ENCODE results near the gene SFTPA1.
"Not testable (repeated sequence)": the region's sequence is repeated elsewhere in the genome, so short reads cannot be mapped to it uniquely, and the experiment has no call there.

SFTPA1 gene

GRCh38 chr10:79608505-79609375, 2.0 kb upstream of the SFTPA1 start:
- DNase-seq (ENCODE audit: low read depth in 2 of 3, low spot score in 1 of 3): peak; percentile 10 to 44 (median 21)

- not testable (repeated sequence) for DNase-seq (ENCODE audit: low read depth in 2 of 3, low spot score in 1 of 3)
These were observed 646 bp downstream of the SFTPA1 start for GRCh38 chr10:79611193-79611976.

- no peak for DNase-seq (ENCODE audit: low read depth in 2 of 3, low spot score in 1 of 3)
These were observed 4.8 kb downstream of the SFTPA1 start for GRCh38 chr10:79615577-79615976.

GRCh38 chr10:79616164-79616563, 5.4 kb downstream of the SFTPA1 start:
- no peak for DNase-seq (ENCODE audit: low read depth in 2 of 3, low spot score in 1 of 3)

GRCh38 chr10:79623663-79624062, 12.9 kb downstream of the SFTPA1 start:
- not testable (repeated sequence) for DNase-seq (ENCODE audit: low read depth in 2 of 3, low spot score in 1 of 3)

- no peak for DNase-seq (ENCODE audit: low read depth in 2 of 3, low spot score in 1 of 3)
These were observed 16.3 kb downstream of the SFTPA1 start for GRCh38 chr10:79627075-79627474.

- DNase-seq (ENCODE audit: low read depth in 2 of 3, low spot score in 1 of 3): no peak
These were observed 17.3 kb downstream of the SFTPA1 start for GRCh38 chr10:79628083-79628482.

- no peak for DNase-seq (ENCODE audit: low read depth in 2 of 3, low spot score in 1 of 3)
These were observed 18.5 kb downstream of the SFTPA1 start for GRCh38 chr10:79628988-79629954.

- no peak for DNase-seq (ENCODE audit: low read depth in 2 of 3, low spot score in 1 of 3)
These were observed 19.2 kb downstream of the SFTPA1 start for GRCh38 chr10:79629955-79630327.

- DNase-seq (ENCODE audit: low read depth in 2 of 3, low spot score in 1 of 3): not testable (repeated sequence)
These were observed 26.0 kb downstream of the SFTPA1 start for GRCh38 chr10:79636654-79637199.

- DNase-seq (ENCODE audit: low read depth in 2 of 3, low spot score in 1 of 3): no peak
These were observed 27.6 kb downstream of the SFTPA1 start for GRCh38 chr10:79638318-79638717.

GRCh38 chr10:79652695-79653094, 42.0 kb downstream of the SFTPA1 start:
- DNase-seq (ENCODE audit: low read depth in 2 of 3, low spot score in 1 of 3): not testable (repeated sequence)

GRCh38 chr10:79663287-79663686, 52.5 kb downstream of the SFTPA1 start:
- DNase-seq (ENCODE audit: low read depth in 2 of 3, low spot score in 1 of 3): not testable (repeated sequence)

GRCh38 chr10:79664686-79665085, 53.9 kb downstream of the SFTPA1 start:
- DNase-seq (ENCODE audit: low read depth in 2 of 3, low spot score in 1 of 3): not testable (repeated sequence)
